HepG2 (cell line): ENCODE results near the gene SEC16A. TPM values are rescaled to one million over a fixed set of nuclear protein-coding genes. Genes with fewer than 3 reads are reported as not detected.

Experiments used
- ASH2L ChIP-seq: fragments of 300-600, 200-600 bp; sonication (generic); IDR thresholded peaks from 2 replicates; pipeline ENCODE4 v1.7.0; 2017; ENCODE audit warnings: low read depth, mild to moderate bottlenecking, moderate library complexity, mixed read lengths, low read length; ENCODE audit not compliant: insufficient read length
- BCL6 ChIP-seq: IDR thresholded peaks from 2 replicates; pipeline ENCODE4 v1.6.1; 2016; ENCODE audit warnings: missing genetic modification reagents, missing compliant biosample characterization
- CREB1 ChIP-seq, 2 experiments: fragments of 450-650 bp in 1 of 2; IDR thresholded peaks; 2 replicates each; pipeline ENCODE4 v1.6.1; 2016 to 2017; ENCODE audit warnings: control low read depth in 1 of 2, mild to moderate bottlenecking in 1 of 2, missing compliant biosample characterization in 1 of 2, missing genetic modification characterization in 1 of 2
- DMAP1 ChIP-seq: IDR thresholded peaks from 2 replicates; pipeline ENCODE4 v1.6.1; 2016
- EHMT2 ChIP-seq: fragments of 200-600 bp; sonication (generic); IDR thresholded peaks from 2 replicates; pipeline ENCODE4 v1.7.0; 2017; ENCODE audit warnings: antibody characterized with exemption, low read depth, low read length, borderline replicate concordance
- HNRNPK ChIP-seq: fragments of 200-400 bp; formaldehyde crosslinking; IDR thresholded peaks from 2 replicates; pipeline ENCODE4 v1.6.1; 2018; ENCODE audit warnings: low read length, low read depth, moderate library complexity, mild to moderate bottlenecking; ENCODE audit not compliant: poor library complexity, severe bottlenecking
- HOXA3 ChIP-seq: sonication (generic); formaldehyde crosslinking; IDR thresholded peaks from 2 replicates; pipeline ENCODE4 v1.5.0; 2020; ENCODE audit warnings: missing genetic modification reagents
- KAT8 ChIP-seq: IDR thresholded peaks from 2 replicates; pipeline ENCODE4 v1.6.1; 2016; ENCODE audit warnings: missing genetic modification reagents, missing compliant biosample characterization
- MLX ChIP-seq: IDR thresholded peaks from 2 replicates; pipeline ENCODE4 v1.6.1; 2016
- MXD4 ChIP-seq: IDR thresholded peaks from 2 replicates; pipeline ENCODE4 v1.6.1; 2016; ENCODE audit warnings: mild to moderate bottlenecking, missing biosample characterization, missing genetic modification reagents
- NFKB2 ChIP-seq: sonication (generic); formaldehyde crosslinking; IDR thresholded peaks from 2 replicates; pipeline ENCODE4 v1.4.0; 2020; ENCODE audit warnings: missing genetic modification reagents, borderline replicate concordance
- NFYB ChIP-seq: sonication (generic); formaldehyde crosslinking; IDR thresholded peaks from 2 replicates; pipeline ENCODE4 v1.4.0; 2020; ENCODE audit warnings: missing genetic modification reagents
- PHF8 ChIP-seq: sonication (generic); formaldehyde crosslinking; IDR thresholded peaks from 2 replicates; pipeline ENCODE4 v1.5.0; 2020; ENCODE audit warnings: missing genetic modification reagents
- PITX1 ChIP-seq: sonication (generic); formaldehyde crosslinking; IDR thresholded peaks from 2 replicates; pipeline ENCODE4 v1.5.1; 2020; ENCODE audit warnings: mild to moderate bottlenecking, missing genetic modification reagents
- TEF ChIP-seq: sonication (generic); formaldehyde crosslinking; IDR thresholded peaks from 2 replicates; pipeline ENCODE4 v1.5.0; 2020; ENCODE audit warnings: missing genetic modification reagents
- ZNF136 ChIP-seq: sonication (generic); formaldehyde crosslinking; IDR thresholded peaks from 2 replicates; pipeline ENCODE4 v1.8.1; 2022; ENCODE audit warnings: low read depth, mild to moderate bottlenecking, moderate library complexity, missing genetic modification reagents
- ZNF263 ChIP-seq: sonication (generic); formaldehyde crosslinking; IDR thresholded peaks from 2 replicates; pipeline ENCODE4 v1.4.0; 2020; ENCODE audit warnings: missing genetic modification reagents
- ZNF367 ChIP-seq: sonication (generic); formaldehyde crosslinking; IDR thresholded peaks from 2 replicates; pipeline ENCODE4 v1.4.0; 2020; ENCODE audit warnings: missing genetic modification reagents, borderline replicate concordance
- ZNF543 ChIP-seq: sonication (generic); formaldehyde crosslinking; IDR thresholded peaks from 2 replicates; pipeline ENCODE4 v1.4.0; 2020; ENCODE audit warnings: mild to moderate bottlenecking, missing genetic modification reagents
- ZNF546 ChIP-seq: sonication (generic); formaldehyde crosslinking; conservative IDR thresholded peaks from 2 replicates; pipeline ENCODE4 v1.8.1; 2023; ENCODE audit warnings: mild to moderate bottlenecking, missing genetic modification reagents
- ZNF563 ChIP-seq: sonication (generic); formaldehyde crosslinking; IDR thresholded peaks from 2 replicates; pipeline ENCODE4 v1.8.0; 2022; ENCODE audit warnings: mild to moderate bottlenecking, moderate library complexity, missing genetic modification reagents
- ZNF644 ChIP-seq: IDR thresholded peaks from 2 replicates; pipeline ENCODE4 v1.6.1; 2016; ENCODE audit warnings: low read depth
- ZNF709 ChIP-seq: sonication (generic); formaldehyde crosslinking; IDR thresholded peaks from 2 replicates; pipeline ENCODE4 v1.5.0; 2020; ENCODE audit warnings: mild to moderate bottlenecking, missing genetic modification reagents
- ZSCAN25 ChIP-seq: sonication (generic); formaldehyde crosslinking; IDR thresholded peaks from 2 replicates; pipeline ENCODE4 v1.8.0; 2022; ENCODE audit warnings: mild to moderate bottlenecking, missing genetic modification reagents
- ZSCAN31 ChIP-seq: sonication (generic); formaldehyde crosslinking; IDR thresholded peaks from 2 replicates; pipeline ENCODE4 v1.5.0; 2020; ENCODE audit warnings: low read depth, mild to moderate bottlenecking, missing genetic modification reagents
- polyA plus RNA-seq, 8 experiments: library from polyadenylated mRNA; depleted of rRNA in 3 of 8; stranded (reverse) in 7 of 8; unstranded in 1 of 8; fragments of >200 nt; fragmentation: Illumina TruSeq in 4 of 8; extraction: Trizol in 4 of 8; gene quantifications; 2 replicates each; pipeline versions ENCODE4 v1.2.1 to v1.2.3, GENCODE V29; 2011 to 2016; ENCODE audit warnings: low read depth in 4 of 8, missing spikeins in 1 of 8, mixed read lengths in 1 of 8; ENCODE audit not compliant: insufficient read depth in 1 of 8
- total RNA-seq, 5 experiments: library from RNA; depleted of rRNA; stranded (reverse); fragments of >200 nt; fragmentation: Illumina TruSeq; extraction: Trizol; gene quantifications; 2 replicates each; pipeline ENCODE4 v1.2.3, GENCODE V29; 2016; ENCODE audit warnings: low read depth in 1 of 5
- TF ChIP-seq, protein P1 (sequence below): sonication (generic); formaldehyde crosslinking; IDR thresholded peaks from 2 replicates; pipeline ENCODE4 v1.9.0; 2022; ENCODE audit warnings: missing genetic modification reagents, mild to moderate bottlenecking, borderline replicate concordance
- TF ChIP-seq, protein P2 (sequence below): sonication (generic); formaldehyde crosslinking; IDR thresholded peaks from 2 replicates; pipeline ENCODE4 v1.4.0; 2020; ENCODE audit warnings: missing genetic modification reagents

SEC16A gene
- total and polyA plus RNA-seq, 2 of the 13 experiments (the other 11 are each of a cell fraction or from before 2014, with no cell fraction given) = 15.9 to 18.9 TPM

GRCh38 chr9:136400038-136400834 is 82.6 kb downstream of the SEC16A start, which contains the start of gene SNAPC4 (continued):
- TF ChIP-seq BCL6 (CRISPR knock-in tag) = no peak; the same call in 1 of the 2 replicates
- no peak; the same call in 1 of the 2 replicates for TF ChIP-seq CREB1 (IDR thresholded peaks at IDR 0.05)
- TF ChIP-seq CREB1 (CRISPR knock-in tag; IDR thresholded peaks at IDR 0.05) = no peak
- no peak for TF ChIP-seq ZSCAN31 (CRISPR knock-in tag)
- peak; percentile 43; the same call in 1 of the 2 replicates for TF ChIP-seq NFKB2
- peak; percentile 60 for TF ChIP-seq ZSCAN25
- peak; percentile 78 for TF ChIP-seq PHF8 (CRISPR knock-in tag)
- TF ChIP-seq NFYB (CRISPR knock-in tag) = no peak
- TF ChIP-seq ZNF563 = no peak
- TF ChIP-seq, protein P1, sequence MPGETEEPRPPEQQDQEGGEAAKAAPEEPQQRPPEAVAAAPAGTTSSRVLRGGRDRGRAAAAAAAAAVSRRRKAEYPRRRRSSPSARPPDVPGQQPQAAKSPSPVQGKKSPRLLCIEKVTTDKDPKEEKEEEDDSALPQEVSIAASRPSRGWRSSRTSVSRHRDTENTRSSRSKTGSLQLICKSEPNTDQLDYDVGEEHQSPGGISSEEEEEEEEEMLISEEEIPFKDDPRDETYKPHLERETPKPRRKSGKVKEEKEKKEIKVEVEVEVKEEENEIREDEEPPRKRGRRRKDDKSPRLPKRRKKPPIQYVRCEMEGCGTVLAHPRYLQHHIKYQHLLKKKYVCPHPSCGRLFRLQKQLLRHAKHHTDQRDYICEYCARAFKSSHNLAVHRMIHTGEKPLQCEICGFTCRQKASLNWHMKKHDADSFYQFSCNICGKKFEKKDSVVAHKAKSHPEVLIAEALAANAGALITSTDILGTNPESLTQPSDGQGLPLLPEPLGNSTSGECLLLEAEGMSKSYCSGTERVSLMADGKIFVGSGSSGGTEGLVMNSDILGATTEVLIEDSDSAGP = peak; percentile 80
- TF ChIP-seq HNRNPK = peak; percentile 14
- TF ChIP-seq HOXA3 (CRISPR knock-in tag) = peak; percentile 92
- no peak for TF ChIP-seq ZNF263
- peak; percentile 51 for TF ChIP-seq ASH2L
- TF ChIP-seq ZNF543 (CRISPR knock-in tag) = no peak
- no peak for TF ChIP-seq MLX (CRISPR knock-in tag)
- peak; percentile 83 for TF ChIP-seq KAT8
- TF ChIP-seq DMAP1 (CRISPR knock-in tag) = no peak; the same call in none of the 2 replicates
- no peak for TF ChIP-seq EHMT2
- no peak for TF ChIP-seq ZNF546 (CRISPR knock-in tag)
- no peak for TF ChIP-seq ZNF644 (CRISPR knock-in tag)
- TF ChIP-seq TEF (CRISPR knock-in tag) = no peak
- TF ChIP-seq ZNF136 (CRISPR knock-in tag) = no peak
- TF ChIP-seq ZNF709 (CRISPR knock-in tag) = peak; percentile 60; the same call in 1 of the 2 replicates
- TF ChIP-seq, protein P2, sequence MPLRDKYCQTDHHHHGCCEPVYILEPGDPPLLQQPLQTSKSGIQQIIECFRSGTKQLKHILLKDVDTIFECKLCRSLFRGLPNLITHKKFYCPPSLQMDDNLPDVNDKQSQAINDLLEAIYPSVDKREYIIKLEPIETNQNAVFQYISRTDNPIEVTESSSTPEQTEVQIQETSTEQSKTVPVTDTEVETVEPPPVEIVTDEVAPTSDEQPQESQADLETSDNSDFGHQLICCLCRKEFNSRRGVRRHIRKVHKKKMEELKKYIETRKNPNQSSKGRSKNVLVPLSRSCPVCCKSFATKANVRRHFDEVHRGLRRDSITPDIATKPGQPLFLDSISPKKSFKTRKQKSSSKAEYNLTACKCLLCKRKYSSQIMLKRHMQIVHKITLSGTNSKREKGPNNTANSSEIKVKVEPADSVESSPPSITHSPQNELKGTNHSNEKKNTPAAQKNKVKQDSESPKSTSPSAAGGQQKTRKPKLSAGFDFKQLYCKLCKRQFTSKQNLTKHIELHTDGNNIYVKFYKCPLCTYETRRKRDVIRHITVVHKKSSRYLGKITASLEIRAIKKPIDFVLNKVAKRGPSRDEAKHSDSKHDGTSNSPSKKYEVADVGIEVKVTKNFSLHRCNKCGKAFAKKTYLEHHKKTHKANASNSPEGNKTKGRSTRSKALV (CRISPR knock-in tag) = no peak
- TF ChIP-seq PITX1 (CRISPR knock-in tag) = no peak
- no peak for TF ChIP-seq ZNF367
- TF ChIP-seq MXD4 (CRISPR knock-in tag) = no peak
